ENCODE measurements around the gene PTTG1.

PTTG1 gene

DNA sequence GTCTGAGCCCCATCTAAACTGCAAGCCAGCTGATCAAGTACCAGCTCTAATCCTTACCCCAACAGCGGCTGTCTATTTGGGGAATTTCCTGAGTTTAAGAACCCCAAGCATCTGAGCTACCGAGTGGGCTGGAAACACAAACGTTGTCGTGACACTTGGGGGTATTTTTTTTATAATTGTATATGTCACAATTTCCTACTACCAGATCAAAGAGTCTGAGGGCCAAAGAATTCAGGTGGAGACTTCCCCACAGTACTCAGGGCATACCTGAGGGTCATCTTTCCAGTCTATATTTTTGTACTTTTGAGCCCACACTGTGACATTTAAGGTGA is 42.8 kb downstream of the PTTG1 start:
- FAIRE-seq (no peak), DNase-seq (ENCODE audit: insufficient read length, low spot score) (no peak)
- TF ChIP-seq, protein P1, sequence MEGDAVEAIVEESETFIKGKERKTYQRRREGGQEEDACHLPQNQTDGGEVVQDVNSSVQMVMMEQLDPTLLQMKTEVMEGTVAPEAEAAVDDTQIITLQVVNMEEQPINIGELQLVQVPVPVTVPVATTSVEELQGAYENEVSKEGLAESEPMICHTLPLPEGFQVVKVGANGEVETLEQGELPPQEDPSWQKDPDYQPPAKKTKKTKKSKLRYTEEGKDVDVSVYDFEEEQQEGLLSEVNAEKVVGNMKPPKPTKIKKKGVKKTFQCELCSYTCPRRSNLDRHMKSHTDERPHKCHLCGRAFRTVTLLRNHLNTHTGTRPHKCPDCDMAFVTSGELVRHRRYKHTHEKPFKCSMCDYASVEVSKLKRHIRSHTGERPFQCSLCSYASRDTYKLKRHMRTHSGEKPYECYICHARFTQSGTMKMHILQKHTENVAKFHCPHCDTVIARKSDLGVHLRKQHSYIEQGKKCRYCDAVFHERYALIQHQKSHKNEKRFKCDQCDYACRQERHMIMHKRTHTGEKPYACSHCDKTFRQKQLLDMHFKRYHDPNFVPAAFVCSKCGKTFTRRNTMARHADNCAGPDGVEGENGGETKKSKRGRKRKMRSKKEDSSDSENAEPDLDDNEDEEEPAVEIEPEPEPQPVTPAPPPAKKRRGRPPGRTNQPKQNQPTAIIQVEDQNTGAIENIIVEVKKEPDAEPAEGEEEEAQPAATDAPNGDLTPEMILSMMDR (IDR thresholded peaks at IDR 0.05; ENCODE audit: insufficient read depth, missing control alignments), result no peak

DNA sequence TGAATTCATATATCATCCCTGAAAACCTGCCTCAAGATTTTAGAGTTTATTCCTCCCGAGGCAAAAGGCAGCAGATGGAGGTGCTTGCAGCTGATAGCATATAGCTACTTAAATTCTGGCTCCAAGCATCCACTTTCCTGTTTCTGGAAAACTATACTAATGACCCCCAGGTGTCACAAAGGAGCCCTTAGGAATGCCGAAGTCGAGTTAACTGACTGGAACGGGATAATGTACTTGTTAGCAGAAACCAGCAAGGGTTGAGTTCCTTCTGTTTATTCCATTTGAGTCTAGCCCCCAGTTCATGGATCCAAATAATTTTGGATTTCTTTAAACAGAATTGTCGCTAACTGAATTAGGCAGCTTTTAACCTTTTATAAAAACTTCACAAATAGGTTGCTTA is 44.5 kb downstream of the PTTG1 start:
- no peak for FAIRE-seq
- TF ChIP-seq, protein P1 (IDR thresholded peaks at IDR 0.05; ENCODE audit: insufficient read depth, missing control alignments), result no peak

DNA sequence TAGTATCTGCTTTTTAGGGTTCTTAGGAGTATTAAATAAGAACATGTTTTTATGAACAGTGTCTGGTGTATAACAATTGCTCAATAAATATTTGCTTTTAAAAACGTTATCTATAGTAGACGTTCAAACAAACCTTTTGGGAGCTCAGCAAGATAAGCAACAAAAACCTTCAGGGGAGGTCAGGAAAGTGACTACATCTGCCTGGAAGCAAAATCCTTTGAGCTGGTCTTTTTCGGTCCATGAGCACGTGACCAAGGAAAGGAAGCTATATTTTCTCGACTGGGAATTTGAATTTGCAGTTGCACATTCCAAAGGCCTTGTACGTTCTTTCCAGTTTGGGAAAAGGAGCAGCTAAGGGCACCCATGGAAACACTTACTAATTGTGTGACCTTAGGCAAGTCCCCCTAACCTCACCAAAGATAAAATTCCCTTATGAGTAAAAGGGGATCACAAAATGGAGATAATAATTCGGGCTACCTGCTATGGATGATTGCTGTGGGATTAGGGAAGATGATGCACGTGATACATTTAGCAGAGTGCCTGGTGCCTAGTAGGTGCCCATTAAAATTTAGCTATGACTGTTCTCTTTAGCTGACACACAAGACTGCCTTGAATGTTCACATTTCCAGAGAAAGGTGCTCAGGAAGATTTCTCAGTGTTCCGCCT is 45.4 kb downstream of the PTTG1 start:
- DNase-seq (ENCODE audit: insufficient read length, low spot score) (no peak), FAIRE-seq (no peak)
- TF ChIP-seq, protein P1 (IDR thresholded peaks at IDR 0.05; ENCODE audit: insufficient read depth, missing control alignments), result no peak

More for the DNA sequence above, 44.5 kb downstream of the PTTG1 start:
- no peak for DNase-seq (ENCODE audit: insufficient read length, low spot score)

DNA sequence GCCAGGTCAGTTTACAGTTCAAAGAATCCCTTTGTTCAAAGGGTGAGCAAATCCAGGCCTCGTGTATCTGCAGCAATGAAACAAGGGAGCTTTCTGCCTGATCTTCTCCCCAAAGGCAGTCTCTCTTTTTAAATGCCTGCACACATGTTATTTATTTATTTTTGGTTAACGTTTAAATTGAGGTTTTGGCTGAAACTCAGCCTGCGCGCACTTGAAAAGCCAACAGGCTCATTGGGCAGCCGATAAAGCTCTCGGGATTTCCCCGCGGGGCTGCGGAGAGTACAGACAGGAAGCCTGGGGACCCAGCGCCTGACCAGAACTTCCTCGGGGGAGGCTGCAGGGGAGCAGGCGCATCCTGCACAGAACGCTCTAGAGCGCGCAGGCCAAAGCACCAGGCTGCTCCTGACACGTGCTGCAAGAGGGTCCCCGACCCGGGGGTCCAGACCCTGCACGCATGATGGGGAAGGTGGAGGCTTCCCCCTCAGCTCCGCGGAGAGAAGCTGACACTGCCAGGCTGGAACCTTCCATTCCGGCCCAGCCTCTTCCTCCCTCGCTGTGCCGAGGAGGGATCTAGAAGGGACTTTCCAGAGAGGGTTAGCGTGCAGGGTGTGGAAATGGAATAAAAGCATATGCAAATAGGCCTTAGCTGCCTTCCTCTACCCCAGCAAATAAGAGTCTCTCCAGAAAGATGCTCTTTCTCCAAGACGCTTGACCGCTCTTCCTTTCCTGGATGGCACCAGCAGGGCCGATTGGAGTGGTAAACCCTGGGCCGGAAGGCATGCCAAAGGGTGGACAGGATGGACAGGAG is 46.1 kb downstream of the PTTG1 start:
- FAIRE-seq (no peak), DNase-seq (ENCODE audit: insufficient read length, low spot score) (no peak)
- TF ChIP-seq, protein P1 (IDR thresholded peaks at IDR 0.05; ENCODE audit: insufficient read depth, missing control alignments), result no peak

DNA sequence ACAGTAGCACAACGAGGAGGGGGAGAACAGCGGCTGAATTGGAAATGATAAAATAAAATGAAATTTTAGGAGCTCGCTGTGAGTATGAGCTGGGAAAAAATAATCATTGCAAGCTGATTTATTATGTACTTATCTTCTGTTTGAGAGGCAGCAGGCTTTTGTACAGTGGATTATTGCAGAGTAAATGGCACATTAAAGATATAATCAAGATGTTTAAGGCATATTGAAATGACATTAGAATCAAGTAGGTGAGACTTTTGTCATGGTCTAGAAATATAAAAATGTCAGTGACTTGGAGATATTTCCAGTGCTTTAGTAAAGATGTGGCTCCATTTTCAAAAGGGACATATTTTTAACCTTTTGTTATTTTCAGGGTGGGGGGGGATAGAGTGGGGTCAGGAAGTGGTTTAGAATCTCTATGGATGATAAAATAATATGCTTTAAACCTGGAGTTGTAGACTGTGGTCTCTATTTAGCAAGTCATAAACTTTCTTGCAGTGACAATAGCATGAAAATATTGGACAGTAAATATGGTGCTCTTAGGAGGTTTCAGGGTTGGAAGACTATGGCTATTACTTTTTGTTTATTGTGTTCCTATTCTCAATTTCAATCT is 46.8 kb downstream of the PTTG1 start:
- FAIRE-seq (no peak), DNase-seq (ENCODE audit: insufficient read length, low spot score) (no peak)
- TF ChIP-seq, protein P1 (IDR thresholded peaks at IDR 0.05; ENCODE audit: insufficient read depth, missing control alignments), result no peak

DNA sequence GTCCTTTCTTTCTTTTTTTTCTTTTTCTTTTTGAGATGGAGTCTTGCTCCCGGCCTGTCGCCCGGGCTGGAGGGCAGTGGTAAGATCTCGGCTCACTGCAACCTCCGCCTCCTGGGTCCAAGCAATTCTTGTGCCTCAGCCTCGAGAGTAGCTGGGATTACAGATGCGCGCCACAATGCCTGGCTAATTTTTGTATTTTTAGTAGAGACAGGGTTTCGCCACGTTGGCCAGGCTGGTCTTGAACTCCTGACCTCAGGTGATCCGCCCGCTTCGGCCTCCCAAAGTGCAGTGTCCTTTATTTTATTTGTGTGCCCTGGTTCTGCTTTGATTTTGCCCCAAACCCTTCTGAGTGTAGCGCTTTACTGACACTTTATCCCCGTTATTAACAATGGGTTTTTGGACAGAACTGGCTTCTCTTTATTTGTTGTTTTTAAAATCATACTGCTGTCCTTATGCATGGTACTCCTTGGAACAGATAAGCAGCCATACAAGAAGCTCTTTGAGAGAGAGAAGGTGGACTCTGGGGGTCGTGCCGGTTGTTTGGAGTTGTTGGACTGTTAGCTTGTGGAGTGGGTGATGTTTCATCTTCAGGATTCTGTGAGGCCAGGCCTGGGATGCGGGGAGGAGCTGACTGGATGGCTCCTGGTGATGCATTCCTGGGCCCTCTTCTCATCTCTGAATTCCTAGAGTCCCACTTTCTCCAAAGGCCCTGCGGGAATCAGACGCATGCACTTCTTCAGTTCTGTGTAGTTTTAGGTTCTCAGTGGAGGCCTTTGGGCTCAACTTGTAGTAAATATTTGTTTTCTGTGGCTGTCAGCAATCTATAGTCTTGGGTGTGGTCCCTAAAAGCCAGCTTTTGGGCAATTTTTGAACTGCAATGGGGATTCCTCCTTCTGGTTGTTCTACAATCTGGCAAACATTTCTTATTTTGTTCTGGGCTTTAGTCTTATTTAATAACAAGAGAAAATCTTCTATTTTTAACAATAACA is 47.8 kb downstream of the PTTG1 start:
- TF ChIP-seq, protein P1 (IDR thresholded peaks at IDR 0.05; ENCODE audit: insufficient read depth, missing control alignments), result no peak
- FAIRE-seq (no peak), DNase-seq (ENCODE audit: insufficient read length, low spot score) (no peak)
